HG02588 (cell line): ENCODE measurements around the gene ALCAM.
"Not testable (repeated sequence)": the region's sequence is repeated elsewhere in the genome, so short reads cannot be mapped to it uniquely, and the experiment has no call there.

ENCODE experiments used
- ATAC-seq: cut with Tn5 transposase; IDR thresholded peaks from one replicate; pipeline ENCODE4 v1.9.1; 2021; ENCODE audit warnings: mild to moderate bottlenecking, moderate library complexity; ENCODE audit not compliant: unreplicated experiment

Gene ALCAM

DNA sequence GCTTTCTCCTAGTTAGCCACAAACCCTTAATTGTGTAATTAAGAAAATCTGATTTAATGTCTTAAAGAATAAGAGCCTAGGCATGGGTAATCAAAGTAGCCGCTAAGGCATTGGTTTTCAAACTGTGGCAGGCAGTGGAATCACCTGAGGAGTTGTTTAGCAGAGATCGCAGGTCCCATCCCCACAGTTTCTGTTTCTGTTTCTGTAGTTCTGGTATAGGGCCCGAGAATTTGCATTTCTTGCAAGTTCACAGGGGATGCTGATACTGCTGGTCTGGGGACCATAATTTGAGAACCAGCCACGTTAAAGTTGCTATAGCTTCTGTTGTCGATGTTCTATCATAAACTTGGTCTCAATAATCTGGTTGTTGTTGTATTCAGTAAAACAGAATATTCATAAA is 204.3 kb downstream of the ALCAM start:
- no peak for ATAC-seq

DNA sequence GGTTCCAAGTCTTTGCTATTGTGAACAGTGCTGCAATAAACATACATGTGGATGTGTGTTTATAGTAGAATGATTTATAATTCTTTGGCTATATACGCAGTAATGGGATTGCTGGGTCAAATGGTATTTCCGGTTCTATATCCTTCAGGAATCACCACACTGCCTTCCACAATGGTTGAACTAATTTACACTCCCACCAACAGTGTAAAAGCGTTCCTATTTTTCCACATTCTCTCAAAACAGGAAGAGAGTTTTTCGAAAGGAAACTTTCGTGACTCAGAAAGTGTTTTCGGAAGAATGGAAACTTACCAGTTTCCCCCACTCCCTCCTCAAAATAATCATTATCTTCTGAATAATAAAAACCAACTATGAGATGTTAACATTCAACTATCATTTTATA is 205.8 kb downstream of the ALCAM start:
- ATAC-seq = no peak

DNA sequence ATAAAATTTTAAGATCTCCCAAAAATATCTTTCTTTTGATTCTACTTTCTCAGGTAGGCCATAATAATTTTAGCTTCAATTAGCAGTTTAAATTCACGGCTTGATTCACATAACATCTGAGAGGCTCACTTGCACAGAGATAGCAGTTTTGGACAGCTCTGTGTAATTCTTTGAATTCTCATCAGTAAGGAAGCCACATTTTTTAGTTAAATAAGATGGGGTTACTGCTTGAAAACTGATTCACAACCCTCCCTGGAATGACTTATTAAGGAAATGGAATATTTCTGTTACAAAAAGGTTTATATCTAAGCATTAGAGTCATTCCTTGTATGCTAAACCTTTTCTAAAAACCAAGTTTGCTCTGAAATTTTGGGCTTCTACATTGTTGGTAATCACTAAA is 212.7 kb downstream of the ALCAM start:
- ATAC-seq = no peak

DNA sequence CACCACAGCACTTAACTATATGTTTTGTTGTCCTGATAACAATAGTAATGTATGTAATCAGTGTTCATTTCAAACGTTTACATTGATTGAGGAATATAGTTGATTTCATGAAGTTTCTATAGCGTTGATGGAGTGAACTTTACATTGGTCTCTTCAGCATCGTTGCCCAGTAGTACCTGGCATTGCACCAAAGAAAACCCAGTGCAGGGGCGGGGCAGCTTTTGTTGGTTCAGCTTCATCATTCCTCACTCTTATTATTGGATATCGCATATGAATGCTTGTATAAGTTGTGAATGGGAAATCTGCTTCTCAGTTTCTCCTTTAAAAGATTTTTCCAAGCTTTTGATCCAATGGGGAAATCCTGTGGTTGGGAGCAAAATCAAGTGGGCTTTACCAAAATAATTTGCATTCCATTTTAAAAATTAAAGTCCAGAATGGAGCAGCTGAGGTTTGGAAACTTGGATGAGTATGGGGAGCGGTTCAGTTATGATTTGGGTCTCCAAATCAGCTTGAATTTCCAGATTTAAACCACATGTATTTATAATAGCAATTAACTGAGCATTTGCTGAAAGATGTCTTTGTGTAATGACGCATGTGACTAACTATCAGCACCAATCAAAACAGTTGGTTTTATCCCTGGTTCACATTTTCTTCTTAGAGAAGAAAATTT is 213.7 kb downstream of the ALCAM start:
- no peak for ATAC-seq

DNA sequence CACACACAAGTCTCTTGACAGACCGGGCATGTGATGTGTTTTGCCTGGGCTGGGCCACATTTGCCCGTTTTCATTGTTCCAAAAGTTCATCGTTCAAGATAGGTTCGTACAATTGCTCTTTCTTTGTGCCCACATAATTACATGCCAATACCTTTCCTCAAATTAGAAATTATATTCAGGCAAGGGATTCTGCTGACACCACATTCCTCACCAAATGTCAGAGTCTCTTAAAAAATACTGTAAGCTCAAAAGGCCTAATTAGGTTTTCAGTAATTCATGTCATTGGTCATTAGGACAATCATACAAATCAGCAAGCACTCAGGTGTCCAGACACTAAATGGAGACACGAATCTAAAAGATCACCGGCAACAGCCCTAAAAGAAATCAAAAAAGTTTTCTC is 215.3 kb downstream of the ALCAM start:
- ATAC-seq = no peak

DNA sequence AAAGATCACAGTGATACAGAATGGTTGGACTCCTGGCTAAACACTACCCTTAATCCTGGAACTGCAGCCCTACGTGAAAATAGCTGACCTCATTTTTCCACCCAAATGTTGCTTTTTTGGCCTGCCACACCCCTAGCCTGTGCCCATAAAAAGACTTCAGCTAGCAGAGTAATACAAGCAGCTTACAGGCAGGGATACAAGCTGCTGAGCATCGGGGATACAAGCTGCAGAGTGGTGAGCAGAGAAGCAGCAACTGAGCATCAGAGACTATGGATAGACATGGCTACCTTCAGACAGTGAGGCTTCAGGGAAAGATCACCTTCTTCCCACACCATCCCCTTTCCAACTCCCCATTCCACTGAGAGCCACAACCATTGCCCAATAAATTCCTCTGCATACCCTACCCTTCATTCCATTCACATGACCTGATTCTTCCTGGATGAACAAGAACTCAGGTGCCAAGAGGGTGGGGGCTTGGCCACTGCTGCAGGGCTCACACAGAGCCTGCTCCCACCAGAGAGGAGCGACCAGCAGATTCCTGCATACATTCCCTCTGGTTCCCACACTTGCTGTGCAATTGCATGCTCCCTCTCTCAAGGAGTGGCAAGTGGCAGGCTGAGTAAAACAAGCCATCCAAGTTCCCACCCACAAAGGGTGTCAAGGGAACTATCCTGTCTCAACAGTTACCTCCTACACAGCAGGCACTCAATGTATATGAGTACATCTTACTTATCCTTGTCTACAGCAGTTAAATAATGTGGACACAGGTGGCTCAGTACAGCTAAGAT is 217.5 kb downstream of the ALCAM start:
- no peak for ATAC-seq

DNA sequence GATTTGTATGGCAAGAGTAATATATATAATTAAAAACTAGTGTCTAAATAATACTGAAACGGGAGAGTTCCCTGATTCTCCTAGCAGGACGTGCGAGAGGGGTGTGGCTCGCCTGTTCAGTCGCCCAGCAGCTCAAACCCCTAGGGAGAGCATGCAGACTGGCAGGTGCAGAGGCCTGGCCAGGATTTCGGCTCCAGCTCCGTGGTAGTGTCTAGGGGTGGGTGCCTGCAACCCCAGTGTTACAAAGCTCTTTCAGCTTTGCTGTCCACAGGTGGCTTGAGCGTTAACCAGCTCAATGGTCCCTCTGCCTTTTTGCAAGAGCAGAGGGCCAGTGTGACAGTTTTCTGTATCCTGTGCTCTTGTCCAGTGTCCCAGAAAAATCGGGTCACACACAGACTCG is 226.6 kb downstream of the ALCAM start:
- no peak for ATAC-seq

DNA sequence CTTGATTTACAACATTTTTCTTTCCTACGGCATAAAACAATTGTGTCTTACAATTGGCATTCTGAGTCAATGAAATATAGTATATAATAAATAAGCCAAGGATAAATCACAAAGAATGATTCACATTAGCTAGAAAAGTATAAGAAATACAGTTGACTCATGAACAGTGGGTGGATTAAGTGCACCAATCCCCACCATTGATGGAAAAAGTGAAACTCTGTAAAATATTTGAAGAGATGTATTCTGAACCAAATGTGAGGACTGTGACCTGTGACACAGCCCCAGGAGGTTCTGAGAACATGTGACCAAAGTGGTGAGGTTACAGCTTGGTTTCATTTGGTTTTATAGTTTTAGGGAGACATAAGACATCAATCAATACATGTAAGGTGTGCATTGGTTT is 227.5 kb downstream of the ALCAM start:
- no peak for ATAC-seq

DNA sequence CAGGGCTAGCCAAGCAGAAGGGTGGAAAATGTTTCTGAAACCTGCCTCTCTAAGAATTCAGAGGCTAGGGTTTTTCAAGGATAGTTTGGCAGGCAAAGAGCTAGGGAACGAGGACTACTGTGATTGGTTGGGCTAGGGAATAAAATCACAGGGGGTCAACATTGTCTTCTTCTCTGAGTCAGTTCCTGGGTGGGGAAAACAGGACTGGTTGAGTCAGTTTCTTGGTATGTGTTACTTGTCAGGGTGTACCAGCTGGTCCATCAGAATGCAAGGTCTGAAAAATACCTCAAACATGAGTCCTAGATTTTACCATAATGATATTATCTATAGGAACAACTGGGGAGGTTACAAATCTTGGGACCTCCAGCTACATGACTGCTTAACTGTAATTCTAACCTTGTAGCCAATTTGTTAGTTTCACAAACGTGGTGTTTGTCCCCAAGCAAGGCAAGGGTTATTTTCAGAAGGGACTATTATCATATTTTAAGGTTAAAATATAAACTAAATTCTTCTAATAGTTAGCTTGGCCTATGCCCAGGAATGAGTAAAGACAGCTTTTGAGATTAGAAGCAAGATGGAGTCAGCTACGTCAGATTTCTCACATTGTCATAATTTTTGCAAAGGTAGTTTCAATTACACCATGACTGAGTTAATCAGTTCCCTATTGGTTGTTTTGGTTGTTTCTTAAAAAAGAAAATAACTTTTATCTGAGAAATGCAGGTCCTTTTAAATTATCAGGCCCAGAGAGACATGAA is 231.5 kb downstream of the ALCAM start:
- no peak for ATAC-seq

DNA sequence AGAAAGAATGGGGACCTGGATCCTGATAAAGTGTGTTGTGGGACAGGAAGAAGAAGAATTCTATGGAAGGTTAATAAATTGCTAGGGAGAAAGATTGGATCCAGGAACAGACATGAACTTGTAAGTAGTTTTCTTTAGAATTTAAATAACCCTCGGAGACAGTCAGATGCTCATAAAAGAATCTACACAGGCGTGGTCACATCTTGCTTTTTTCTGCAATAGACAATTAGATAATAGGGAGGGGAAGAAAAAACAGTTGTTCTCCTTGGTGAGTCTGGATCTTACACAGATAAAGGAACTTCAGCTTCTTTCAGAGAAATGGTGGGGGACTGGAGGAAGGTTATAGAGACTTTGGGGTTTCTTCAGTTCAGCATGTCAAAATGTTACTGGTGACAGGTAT is 232.6 kb downstream of the ALCAM start:
- no peak for ATAC-seq

DNA sequence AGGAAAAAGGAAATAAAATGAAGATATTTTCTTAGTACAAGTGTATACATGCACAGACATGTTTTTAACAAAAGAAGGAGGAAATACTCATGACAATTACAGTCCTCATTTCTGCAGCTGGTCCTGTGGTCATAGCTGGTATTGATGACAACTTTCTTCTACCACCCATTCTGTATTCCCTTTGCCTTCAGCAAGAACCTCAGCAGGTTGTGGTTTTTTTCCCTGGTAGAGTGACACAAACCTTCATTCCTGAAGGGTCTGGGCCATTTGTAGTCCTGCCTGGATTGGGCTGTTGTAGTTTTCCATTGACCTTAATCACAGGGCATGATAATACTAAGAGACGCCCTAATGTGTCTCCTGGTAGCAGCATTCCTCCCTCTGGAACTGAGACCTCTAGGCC is 235.0 kb downstream of the ALCAM start:
- not testable (repeated sequence) for ATAC-seq

DNA sequence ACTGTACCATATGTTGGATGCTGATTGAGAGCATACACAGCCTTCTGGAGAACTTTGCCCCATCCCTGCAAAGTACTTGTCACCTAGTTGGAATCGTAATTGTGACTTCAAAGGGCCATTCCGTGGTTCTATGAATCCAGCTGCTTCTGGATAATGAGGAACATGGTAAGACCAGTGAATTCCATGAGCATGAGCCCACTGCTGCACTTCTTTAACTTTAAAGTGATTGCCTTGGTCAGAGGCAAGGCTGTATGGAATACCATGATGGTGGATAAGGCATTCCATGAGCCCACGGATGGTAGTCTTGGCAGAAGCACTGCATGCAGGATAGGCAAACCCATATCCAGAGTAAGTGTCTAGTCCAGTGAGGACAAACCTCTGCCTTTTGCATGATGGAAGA is 235.6 kb downstream of the ALCAM start:
- ATAC-seq = not testable (repeated sequence)

DNA sequence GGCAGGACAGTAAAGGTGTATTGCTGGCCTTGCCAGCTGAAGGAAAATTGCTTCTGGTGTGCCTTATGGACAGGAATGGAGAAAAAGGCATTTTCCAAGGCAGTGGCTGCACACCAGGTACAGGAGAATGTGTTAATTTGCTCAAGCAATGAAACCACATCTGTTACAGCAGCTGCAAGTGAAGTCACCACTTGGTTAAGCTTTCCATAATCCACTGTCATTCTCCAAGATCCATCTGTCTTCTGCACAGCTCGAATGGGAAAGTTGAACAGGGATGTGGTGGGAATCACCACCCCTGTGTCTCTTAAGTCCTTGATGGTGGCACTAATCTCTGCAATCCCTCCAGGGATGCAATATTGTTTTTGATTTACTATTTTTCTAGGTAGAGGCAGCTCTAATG is 236.8 kb downstream of the ALCAM start:
- not testable (repeated sequence) for ATAC-seq

DNA sequence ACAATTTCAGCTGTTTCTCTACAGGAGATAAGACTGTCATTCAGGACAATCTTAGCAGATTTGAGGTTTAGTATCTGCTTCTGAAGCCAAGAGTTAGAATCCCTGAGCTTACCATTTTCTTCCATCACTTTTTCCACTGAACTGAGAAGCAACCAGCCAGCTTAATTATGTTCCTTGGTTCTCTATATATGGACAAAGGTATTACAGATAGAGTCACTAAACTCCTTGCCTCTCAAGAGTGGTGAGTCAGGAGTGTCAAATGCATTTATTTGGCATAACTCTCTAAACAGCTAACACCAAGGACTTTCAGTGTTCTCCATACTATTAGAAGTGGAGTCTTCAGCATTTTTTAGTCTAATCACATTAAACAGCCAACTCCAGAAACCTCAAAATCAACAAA is 239.3 kb downstream of the ALCAM start:
- no peak for ATAC-seq

DNA sequence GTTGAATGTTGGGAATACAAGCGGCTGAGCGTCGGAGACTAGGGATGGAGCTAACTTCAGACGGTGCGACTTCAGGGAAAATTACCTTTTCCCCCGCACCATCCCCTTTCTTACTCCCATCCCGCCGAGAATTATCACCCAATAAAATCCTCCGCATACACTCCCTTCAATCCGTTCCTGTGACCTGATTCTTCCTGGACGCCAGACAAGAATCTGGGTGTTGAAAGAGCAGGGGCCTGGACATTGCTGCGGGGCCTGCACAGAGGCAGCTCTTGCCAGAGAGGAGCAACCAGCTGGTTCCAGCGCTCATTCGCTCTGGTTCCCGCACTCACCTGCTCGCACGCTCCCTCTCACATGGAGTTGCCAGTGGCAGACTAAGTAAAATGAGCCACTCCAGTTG is 241.9 kb downstream of the ALCAM start:
- ATAC-seq = no peak

DNA sequence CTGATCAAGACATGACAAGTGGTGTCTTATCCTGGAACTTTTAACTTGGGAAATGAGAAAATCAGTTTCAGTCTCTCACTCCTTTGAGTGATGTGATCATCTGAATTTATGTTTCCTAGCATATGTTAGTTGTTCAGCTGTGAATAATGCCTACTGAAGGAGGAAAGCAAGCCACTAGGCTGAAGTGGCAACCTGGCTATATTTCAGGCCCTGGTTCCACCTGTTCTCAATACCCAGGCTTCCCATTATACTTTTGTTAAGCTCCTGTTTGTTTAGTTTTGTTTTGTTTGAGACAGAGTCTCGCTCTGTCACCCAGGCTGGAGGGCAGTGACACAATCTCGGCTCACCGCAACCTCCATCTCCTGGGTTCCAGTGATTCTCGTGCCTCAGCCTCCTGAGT is 243.8 kb downstream of the ALCAM start:
- ATAC-seq = no peak

DNA sequence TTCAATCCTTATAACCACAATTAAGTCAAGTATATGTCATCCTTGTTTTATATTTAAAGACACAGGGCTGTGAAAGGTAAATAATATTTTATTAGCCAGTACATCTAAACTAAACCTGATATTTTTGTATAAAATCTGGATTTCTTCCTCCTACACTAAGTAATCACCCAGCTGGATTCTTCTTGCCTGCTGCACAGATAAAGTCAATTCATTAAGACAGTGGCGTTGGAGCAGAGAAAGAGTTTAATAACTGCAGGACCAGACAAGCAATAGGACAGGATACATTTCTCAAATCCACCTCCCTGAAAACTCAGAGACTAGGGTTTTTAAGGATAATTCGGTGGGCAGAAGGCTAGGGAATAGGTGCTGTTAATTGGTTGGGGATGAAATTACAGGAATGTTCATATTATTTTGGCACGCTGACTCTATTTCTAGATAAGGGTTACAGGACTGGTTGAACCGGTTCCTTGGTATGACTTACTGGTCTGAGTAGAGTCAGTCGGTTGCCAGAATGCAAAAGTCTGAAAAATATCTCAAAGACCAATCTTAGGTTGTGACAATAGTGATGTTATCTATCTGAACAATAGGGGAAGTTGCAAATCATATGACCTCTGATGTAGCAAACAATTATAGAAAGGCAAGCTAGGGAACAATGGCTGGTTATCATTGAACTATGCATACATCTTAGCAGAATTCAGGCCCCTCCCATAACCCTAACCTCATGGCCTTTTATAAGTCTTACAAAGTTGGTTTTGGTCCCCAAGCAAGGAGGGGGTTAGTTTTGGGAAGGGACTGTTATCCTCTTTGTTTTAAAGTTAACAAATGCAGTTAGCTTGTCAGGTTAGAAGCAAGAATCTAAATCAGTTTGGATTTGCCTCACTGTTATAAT is 244.8 kb downstream of the ALCAM start:
- no peak for ATAC-seq

DNA sequence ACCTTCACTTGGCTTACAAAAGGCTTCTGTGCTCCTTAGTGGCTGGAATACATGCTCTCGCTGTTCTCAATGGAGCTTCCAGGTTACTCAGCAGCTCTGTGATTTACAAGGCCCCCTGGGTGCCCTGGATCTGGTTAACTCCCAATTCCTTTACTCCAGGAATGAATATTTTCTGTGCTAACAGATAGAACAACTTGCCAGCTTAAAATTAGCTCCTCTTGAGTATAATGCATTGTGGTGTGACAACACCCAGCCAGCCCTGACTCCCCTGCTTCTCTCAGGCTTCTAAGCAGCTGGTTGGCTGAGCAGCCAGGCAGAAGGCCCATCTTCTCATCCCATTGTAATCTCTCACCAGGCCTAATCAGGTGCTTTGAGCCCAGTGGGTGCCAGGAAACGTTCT is 246.4 kb downstream of the ALCAM start:
- no peak for ATAC-seq

DNA sequence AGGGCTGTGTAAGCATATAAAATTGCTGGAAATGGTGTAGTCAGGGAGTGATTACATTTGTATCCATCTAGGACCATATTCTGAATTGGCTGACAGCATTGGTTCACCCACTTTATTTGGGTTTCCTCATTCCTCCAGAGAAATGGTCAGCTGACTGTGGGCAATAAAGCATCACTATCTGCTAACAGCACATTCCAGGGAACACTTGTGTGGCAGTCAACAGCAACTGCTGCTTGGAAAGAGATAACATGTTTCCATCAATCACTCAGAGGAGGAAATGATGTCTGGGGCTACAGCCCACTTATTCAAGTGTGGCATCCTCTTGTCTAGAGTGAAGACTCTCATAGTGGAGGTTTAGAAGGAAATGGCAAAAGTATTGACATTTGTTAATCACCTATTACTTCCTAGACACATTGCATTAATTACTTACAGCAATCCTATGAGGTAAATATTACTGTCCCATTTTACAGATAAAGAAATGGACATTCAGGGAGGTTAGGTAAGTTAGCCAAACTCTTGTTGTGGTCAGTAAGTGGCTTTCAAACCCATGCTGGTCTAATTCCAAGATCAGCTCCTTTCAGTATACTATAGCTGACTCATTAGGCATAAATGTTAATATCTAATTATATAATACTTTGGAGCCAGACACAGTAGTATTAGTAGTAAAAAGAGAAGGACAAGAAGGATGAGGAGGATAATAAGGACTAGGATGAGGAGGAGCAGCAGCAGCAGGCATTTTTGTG is 247.8 kb downstream of the ALCAM start:
- no peak for ATAC-seq

DNA sequence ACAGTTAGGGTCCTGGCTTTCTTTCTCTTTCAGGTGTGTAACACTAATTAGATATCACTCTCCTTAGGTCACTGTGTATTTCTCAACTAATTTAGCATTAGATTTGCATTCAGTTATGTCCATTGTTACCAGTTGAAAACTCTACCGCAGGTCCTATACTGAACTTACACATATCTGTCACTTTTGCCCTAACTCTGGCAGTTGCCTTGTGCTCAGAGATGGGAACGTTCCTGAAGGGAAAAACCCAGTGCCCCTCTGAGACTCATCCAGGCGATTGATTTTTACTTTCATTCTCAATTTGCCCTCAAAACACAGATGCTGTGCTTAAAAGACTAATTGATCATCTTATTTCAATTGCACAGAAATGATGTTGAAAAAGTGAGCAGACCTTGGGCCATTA is 249.1 kb downstream of the ALCAM start:
- no peak for ATAC-seq
